Uterus (tissue), 4 donors: Measurements from ENCODE around the gene PTPRG. TPM values are rescaled to one million over a fixed set of nuclear protein-coding genes. Genes with fewer than 3 reads are reported as not detected.

Source experiments
- DNase-seq, 2 donors: peaks; one replicate each; pipeline ENCODE4 v3.0.0-alpha.2; 2019 to 2020
- H3K27ac ChIP-seq, 2 donors: fragments of 200-600 bp; sonication (generic); 1 replicate in 1 of 2; 2 replicates in 1 of 2; pipeline ENCODE4 v1.5.1; 2016 to 2018
- H3K27me3 ChIP-seq, 2 donors: fragments of 200-600 bp; sonication (generic); one replicate each; pipeline ENCODE4 v1.5.1; 2018 to 2019; ENCODE audit warnings: control low read depth in 1 of 2
- H3K36me3 ChIP-seq, 2 donors: fragments of 200-600 bp; sonication (generic); one replicate each; pipeline ENCODE4 v1.5.1; 2019; ENCODE audit warnings: control low read depth in 1 of 2
- H3K4me1 ChIP-seq, 2 donors: fragments of 200-600 bp; sonication (generic); one replicate each; pipeline ENCODE4 v1.5.1; 2018 to 2019; ENCODE audit warnings: control low read depth in 1 of 2
- H3K4me3 ChIP-seq, 2 donors: fragments of 200-600 bp; sonication (generic); 1 replicate in 1 of 2; 2 replicates in 1 of 2; pipeline ENCODE4 v1.5.1; 2018 to 2019; ENCODE audit warnings: mild to moderate bottlenecking in 1 of 2
- H3K9me3 ChIP-seq, 2 donors: fragments of 200-600 bp; sonication (generic); one replicate each; pipeline ENCODE4 v1.5.1; 2019; ENCODE audit warnings: control low read depth in 1 of 2
- POLR2A ChIP-seq, 2 donors: fragments of 450-650 bp; IDR thresholded peaks; one replicate each; pipeline ENCODE4 v1.6.1; 2016; ENCODE audit warnings: antibody characterized with exemption in 2 of 2, mild to moderate bottlenecking in 1 of 2, moderate library complexity in 1 of 2
- intact Hi-C: fragments of 100-400 bp; cut with DNase I; formaldehyde crosslinking; loops from one replicate; pipeline ENCODE4 v1.15.1; 2023; ENCODE audit warnings: low total_unique reads
- total RNA-seq, 4 donors: library from RNA; depleted of rRNA in 3 of 4; stranded (reverse); fragments of >200 nt in 3 of 4; gene quantifications; one replicate each; pipeline versions ENCODE4 v1.1.0 to v1.2.4, GENCODE V29; 2014 to 2023
- TF ChIP-seq, protein P1 (sequence below), 4 experiments: fragments of 200-600 bp in 2 of 4; fragments of 450-650 bp in 2 of 4; sonication (generic) in 2 of 4; IDR thresholded peaks; one replicate each; pipeline ENCODE4 v1.5.1; 2016 to 2019; ENCODE audit warnings: antibody characterized with exemption in 4 of 4, mild to moderate bottlenecking in 2 of 4, moderate library complexity in 1 of 4
- donor health status: DM: yes; HTN: yes; CAD: no.

The PTPRG gene
- total RNA-seq, 4 donors from 2014 or later: 43.5 to 136 (median 62.6) TPM

DNA sequence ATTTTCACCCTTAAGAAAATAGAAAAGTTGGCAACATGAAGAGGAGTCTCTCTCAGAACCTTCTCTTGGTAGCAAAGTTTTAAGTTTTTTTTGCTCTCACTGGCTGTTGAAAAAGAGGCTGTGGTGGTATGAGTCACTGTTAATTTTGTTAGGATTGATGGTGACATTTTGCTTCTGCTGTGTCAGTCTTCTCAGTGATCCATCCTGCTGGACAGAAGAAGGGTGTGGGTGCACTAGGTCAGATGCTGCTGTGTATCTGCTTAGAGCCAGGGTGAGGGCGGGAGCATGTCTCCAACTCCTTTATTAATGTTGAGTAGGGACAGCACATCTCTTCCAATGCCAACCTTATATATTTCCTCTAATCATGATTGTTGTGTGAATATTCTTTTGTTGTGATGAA lies 442.5 kb downstream of the PTPRG start:
- H3K9me3 ChIP-seq: no peaks in the 10 kb centered on the region
- H3K36me3 ChIP-seq: no peaks in the 10 kb centered on the region
- DNase-seq: no peak
- H3K27me3 ChIP-seq: no peaks in the 10 kb centered on the region
- no peak for TF ChIP-seq POLR2A (IDR thresholded peaks at IDR 0.05)
- TF ChIP-seq, protein P1, sequence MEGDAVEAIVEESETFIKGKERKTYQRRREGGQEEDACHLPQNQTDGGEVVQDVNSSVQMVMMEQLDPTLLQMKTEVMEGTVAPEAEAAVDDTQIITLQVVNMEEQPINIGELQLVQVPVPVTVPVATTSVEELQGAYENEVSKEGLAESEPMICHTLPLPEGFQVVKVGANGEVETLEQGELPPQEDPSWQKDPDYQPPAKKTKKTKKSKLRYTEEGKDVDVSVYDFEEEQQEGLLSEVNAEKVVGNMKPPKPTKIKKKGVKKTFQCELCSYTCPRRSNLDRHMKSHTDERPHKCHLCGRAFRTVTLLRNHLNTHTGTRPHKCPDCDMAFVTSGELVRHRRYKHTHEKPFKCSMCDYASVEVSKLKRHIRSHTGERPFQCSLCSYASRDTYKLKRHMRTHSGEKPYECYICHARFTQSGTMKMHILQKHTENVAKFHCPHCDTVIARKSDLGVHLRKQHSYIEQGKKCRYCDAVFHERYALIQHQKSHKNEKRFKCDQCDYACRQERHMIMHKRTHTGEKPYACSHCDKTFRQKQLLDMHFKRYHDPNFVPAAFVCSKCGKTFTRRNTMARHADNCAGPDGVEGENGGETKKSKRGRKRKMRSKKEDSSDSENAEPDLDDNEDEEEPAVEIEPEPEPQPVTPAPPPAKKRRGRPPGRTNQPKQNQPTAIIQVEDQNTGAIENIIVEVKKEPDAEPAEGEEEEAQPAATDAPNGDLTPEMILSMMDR (IDR thresholded peaks at IDR 0.05): no peak
- H3K4me1 ChIP-seq: no peaks in the 10 kb centered on the region
- no peak overlapping the region for H3K27ac ChIP-seq
- intact Hi-C loops: no loop called here
- no peak overlapping the region for H3K4me3 ChIP-seq

DNA sequence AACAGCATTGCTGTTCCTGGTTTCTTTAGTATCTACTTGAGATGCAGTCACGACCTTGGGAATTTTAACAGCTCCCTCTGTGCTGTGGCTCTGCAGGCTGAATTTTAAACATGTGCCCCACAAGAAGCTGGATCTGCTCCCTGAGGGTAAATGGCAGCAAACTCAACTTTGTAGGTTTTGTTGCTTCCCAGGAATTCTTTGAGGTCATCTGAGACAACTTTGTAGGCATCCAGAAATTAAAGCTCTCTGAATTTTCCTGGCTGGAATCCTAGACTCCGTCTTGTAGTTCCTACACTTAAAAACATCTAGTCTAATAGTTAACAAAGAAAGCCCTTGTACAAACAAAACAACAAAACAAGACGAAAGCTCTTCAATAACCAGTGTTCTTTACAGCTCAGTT lies 445.7 kb downstream of the PTPRG start:
- H3K4me3 ChIP-seq: no peak overlapping the region
- H3K27ac ChIP-seq: no peak overlapping the region
- H3K4me1 ChIP-seq: no peaks in the 10 kb centered on the region
- H3K27me3 ChIP-seq: no peaks in the 10 kb centered on the region
- no peak for DNase-seq
- TF ChIP-seq, protein P1 (IDR thresholded peaks at IDR 0.05): no peak
- TF ChIP-seq POLR2A (IDR thresholded peaks at IDR 0.05): no peak
- intact Hi-C loops: no loop called here
- H3K9me3 ChIP-seq: no peaks in the 10 kb centered on the region
- no peaks in the 10 kb centered on the region for H3K36me3 ChIP-seq

DNA sequence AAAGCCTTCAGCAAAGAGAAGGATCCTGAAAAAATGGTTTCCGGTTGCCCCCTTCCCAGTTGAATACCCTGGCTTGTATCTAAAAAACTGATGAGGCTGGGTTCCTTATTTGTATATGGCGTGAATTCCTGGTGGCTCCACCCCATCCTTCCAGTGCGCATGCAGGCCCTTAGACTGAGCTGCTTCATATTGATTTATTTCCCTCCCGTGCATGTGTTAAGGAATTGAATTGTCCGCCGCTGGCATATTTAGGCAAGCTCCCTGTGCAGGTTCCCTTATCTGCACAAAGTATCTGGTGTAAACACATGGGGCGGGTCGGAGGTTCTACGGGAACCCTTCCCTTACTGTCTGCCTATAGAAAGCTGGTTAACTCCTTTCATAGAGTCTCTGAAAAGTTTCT lies 449.6 kb downstream of the PTPRG start:
- Histone ChIP-seq H3K36me3 (no peaks in the 10 kb centered on the region), H3K9me3 (no peaks in the 10 kb centered on the region), H3K4me3 (no peak overlapping the region), H3K27ac (no peak overlapping the region), H3K27me3 (no peaks in the 10 kb centered on the region), H3K4me1 (no peaks in the 10 kb centered on the region)
- DNase-seq: no peak
- TF ChIP-seq, protein P1 (IDR thresholded peaks at IDR 0.05): no peak
- no peak for TF ChIP-seq POLR2A (IDR thresholded peaks at IDR 0.05)
- intact Hi-C loops: no loop called here

DNA sequence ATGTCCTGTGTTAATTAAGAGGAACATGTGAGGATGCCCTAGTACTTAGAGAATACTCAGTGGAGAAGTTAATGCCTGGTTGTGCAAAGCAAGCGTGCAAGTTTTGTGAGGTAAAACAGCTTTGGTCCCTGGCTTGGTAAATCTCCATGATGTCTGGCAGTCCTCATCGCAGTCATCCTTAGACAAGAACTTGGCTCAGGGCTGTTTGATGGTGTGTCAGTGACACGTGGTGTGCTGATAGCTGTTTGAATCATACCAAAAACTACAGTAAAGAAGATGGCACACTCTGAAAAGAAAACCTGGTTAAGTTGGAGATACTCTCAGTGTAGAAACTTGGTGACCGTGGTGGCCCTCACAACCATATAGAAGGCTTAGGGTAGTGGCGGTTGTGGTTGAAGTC lies 450.3 kb downstream of the PTPRG start:
- Histone ChIP-seq H3K4me1 (no peaks in the 10 kb centered on the region), H3K27ac (no peak overlapping the region), H3K4me3 (no peak overlapping the region), H3K27me3 (no peaks in the 10 kb centered on the region), H3K36me3 (no peaks in the 10 kb centered on the region), H3K9me3 (no peaks in the 10 kb centered on the region)
- intact Hi-C loops: no loop called here
- TF ChIP-seq POLR2A (IDR thresholded peaks at IDR 0.05): no peak
- DNase-seq: no peak

DNA sequence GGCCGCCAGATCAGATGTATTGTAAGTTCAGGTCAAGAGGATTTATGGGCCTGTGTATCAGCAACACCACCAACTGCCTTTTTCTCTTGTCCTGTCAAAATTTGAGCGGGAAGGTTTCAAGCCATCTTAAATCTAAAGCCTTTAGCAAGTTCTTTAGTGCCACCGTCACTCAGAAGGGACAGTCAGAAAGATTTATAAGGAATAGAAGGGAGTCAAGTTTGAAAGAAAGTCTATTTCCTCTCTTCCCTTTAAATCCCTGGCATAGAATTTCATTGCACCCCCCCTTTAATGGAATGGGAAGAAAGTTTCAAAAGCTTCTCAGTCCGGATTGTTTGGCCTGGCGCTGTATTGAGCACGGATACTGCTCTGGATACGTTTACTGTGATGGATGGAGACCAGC lies 452.6 kb downstream of the PTPRG start:
- Histone ChIP-seq H3K4me3 (no peak overlapping the region), H3K27me3 (no peaks in the 10 kb centered on the region), H3K4me1 (no peaks in the 10 kb centered on the region), H3K36me3 (no peaks in the 10 kb centered on the region), H3K27ac (no peak overlapping the region), H3K9me3 (no peaks in the 10 kb centered on the region)
- no peak for TF ChIP-seq POLR2A (IDR thresholded peaks at IDR 0.05)
- TF ChIP-seq, protein P1 (IDR thresholded peaks at IDR 0.05): no peak
- DNase-seq: no peak
- intact Hi-C loops: no loop called here

DNA sequence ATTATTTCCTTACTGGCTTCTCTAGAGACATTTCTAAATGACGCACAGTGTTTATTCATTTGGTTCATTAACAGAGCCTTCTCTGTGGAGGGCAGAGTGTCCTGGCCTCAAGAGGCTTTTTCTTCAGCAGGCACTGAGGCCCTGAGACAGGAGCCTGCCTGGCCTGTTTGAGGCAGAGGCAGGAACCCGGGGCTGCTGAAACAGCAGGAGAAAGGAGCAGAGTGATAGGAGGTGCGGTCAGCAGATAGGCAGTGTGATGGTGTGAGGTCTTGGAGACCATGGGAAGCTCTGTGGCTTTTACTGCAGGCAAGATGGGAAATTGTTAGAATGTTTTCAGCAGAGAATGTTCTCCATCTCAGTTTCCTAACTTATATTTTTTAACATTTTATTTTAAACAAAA lies 453.7 kb downstream of the PTPRG start:
- H3K9me3 ChIP-seq: no peaks in the 10 kb centered on the region
- no peaks in the 10 kb centered on the region for H3K4me1 ChIP-seq
- H3K27ac ChIP-seq: no peak overlapping the region
- no peaks in the 10 kb centered on the region for H3K27me3 ChIP-seq
- no peak for DNase-seq
- intact Hi-C loops: no loop called here
- no peaks in the 10 kb centered on the region for H3K36me3 ChIP-seq
- H3K4me3 ChIP-seq: no peak overlapping the region
- no peak for TF ChIP-seq POLR2A (IDR thresholded peaks at IDR 0.05)
- TF ChIP-seq, protein P1 (IDR thresholded peaks at IDR 0.05): no peak
